ENCODE results near the gene TRPV4.

Gene TRPV4

GRCh38 chr12:109827566-109828550 lies 5.3 kb downstream of the TRPV4 start:
- no peak for DNase-seq

- no peak for DNase-seq
These were observed 6.1 kb downstream of the TRPV4 start for GRCh38 chr12:109827080-109827479.

- no peak for DNase-seq
These were observed 8.5 kb downstream of the TRPV4 start for GRCh38 chr12:109824731-109825130.

- no peak for DNase-seq
These were observed 10.2 kb downstream of the TRPV4 start for GRCh38 chr12:109822951-109823411.

- DNase-seq, result no peak
These were observed 10.8 kb downstream of the TRPV4 start for GRCh38 chr12:109822416-109822815.

- no peak for DNase-seq
These were observed 11.2 kb downstream of the TRPV4 start for GRCh38 chr12:109821968-109822367.

- peak; percentile 95 for DNase-seq
These were observed 12.3 kb downstream of the TRPV4 start for GRCh38 chr12:109820816-109821381.

GRCh38 chr12:109818905-109819500 lies 14.2 kb downstream of the TRPV4 start:
- DNase-seq, result no peak

- no peak for DNase-seq
These were observed 14.9 kb downstream of the TRPV4 start for GRCh38 chr12:109818253-109818652.

- DNase-seq, result no peak
These were observed 15.5 kb downstream of the TRPV4 start for GRCh38 chr12:109817627-109818231.

GRCh38 chr12:109816870-109817269 lies 16.3 kb downstream of the TRPV4 start:
- DNase-seq, result no peak

- DNase-seq, result no peak
These were observed 17.2 kb downstream of the TRPV4 start for GRCh38 chr12:109815757-109816617.

GRCh38 chr12:109815225-109815624 lies 18.0 kb downstream of the TRPV4 start:
- no peak for DNase-seq

GRCh38 chr12:109814600-109815150 lies 18.5 kb downstream of the TRPV4 start:
- DNase-seq, result no peak

GRCh38 chr12:109813810-109814416 lies 19.3 kb downstream of the TRPV4 start:
- no peak for DNase-seq

- DNase-seq, result no peak
These were observed 21.6 kb downstream of the TRPV4 start for GRCh38 chr12:109811624-109811995.

GRCh38 chr12:109810954-109811623 lies 22.1 kb downstream of the TRPV4 start:
- no peak for DNase-seq

- no peak for DNase-seq
These were observed 24.1 kb downstream of the TRPV4 start for GRCh38 chr12:109808876-109809646.

- DNase-seq, result no peak
These were observed 25.1 kb downstream of the TRPV4 start for GRCh38 chr12:109807954-109808643.
